GM12878 (cell line): Measurements from ENCODE around the gene CHMP1A.

Source experiments
- BRCA1 ChIP-seq: IDR thresholded peaks from 2 replicates; pipeline ENCODE4 v1.6.1; 2011; ENCODE audit warnings: low read depth, low read length, improper control_type of control experiment
- ZNF274 ChIP-seq: IDR thresholded peaks from one replicate; pipeline ENCODE4 v1.8.0; 2011; ENCODE audit not compliant: insufficient read length, insufficient read depth

- TF ChIP-seq BRCA1 (no peak), ZNF274 (no peak)
These were observed 43.5 kb downstream of the CHMP1A start for GRCh38 chr16:89613954-89614459.
